ENCODE data around the gene C9orf40. TPM values are rescaled to one million over a fixed set of nuclear protein-coding genes. Genes with fewer than 3 reads are reported as not detected.

The C9orf40 gene, protein sequence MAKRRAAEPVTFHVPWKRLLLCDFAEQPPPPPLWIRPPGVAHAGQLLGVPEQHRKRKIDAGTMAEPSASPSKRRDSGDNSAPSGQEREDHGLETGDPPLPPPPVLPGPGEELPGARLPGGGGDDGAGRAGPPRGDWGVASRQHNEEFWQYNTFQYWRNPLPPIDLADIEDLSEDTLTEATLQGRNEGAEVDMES
- polyA plus RNA-seq = 23.2 TPM
- long read RNA-seq, donor 1, transcript C9orf40-201 (2 exons, 2,327 nt) = major isoform, 9 of 9 reads
- long read RNA-seq, donor 1, partial matches to known transcripts = 0 of 9 reads
- long read RNA-seq, donor 1, other reads (novel, unspliced or antisense) = 0 of 9 reads
- long read RNA-seq, donor 2, transcript C9orf40-201 (2 exons, 2,327 nt) = major isoform, 23 of 23 reads
- long read RNA-seq, donor 2, partial matches to known transcripts = 0 of 23 reads
- long read RNA-seq, donor 2, other reads (novel, unspliced or antisense) = 0 of 23 reads
- long read RNA-seq, donor 3 = 0 reads
- long read RNA-seq, donor 4, partial matches to known transcripts = 0 of 1 reads
- long read RNA-seq, donor 4, other reads (novel, unspliced or antisense) = 0 of 1 reads
- long read RNA-seq, donor 5, partial matches to known transcripts = 0 of 2 reads
- long read RNA-seq, donor 5, other reads (novel, unspliced or antisense) = 0 of 2 reads
- long read RNA-seq, donor 6, transcript C9orf40-201 (2 exons, 2,327 nt) = major isoform, 16 of 16 reads
- long read RNA-seq, donor 6, partial matches to known transcripts = 0 of 16 reads
- long read RNA-seq, donor 6, other reads (novel, unspliced or antisense) = 0 of 16 reads
- long read RNA-seq, donor 7, transcript C9orf40-201 (2 exons, 2,327 nt) = major isoform, 7 of 14 reads
- long read RNA-seq, donor 7, partial matches to known transcripts = 7 of 14 reads
- long read RNA-seq, donor 7, other reads (novel, unspliced or antisense) = 0 of 14 reads
- long read RNA-seq, donor 8, transcript C9orf40-201 (2 exons, 2,327 nt) = major isoform, 21 of 21 reads
- long read RNA-seq, donor 8, partial matches to known transcripts = 0 of 21 reads
- long read RNA-seq, donor 8, other reads (novel, unspliced or antisense) = 0 of 21 reads
- long read RNA-seq, donor 9, transcript C9orf40-201 (2 exons, 2,327 nt) = major isoform, 16 of 21 reads
- long read RNA-seq, donor 9, partial matches to known transcripts = 5 of 21 reads
- long read RNA-seq, donor 9, other reads (novel, unspliced or antisense) = 0 of 21 reads
- long read RNA-seq, donor 10, transcript C9orf40-201 (2 exons, 2,327 nt) = major isoform, 29 of 29 reads
- long read RNA-seq, donor 10, partial matches to known transcripts = 0 of 29 reads
- long read RNA-seq, donor 10, other reads (novel, unspliced or antisense) = 0 of 29 reads
- long read RNA-seq, donor 11, transcript C9orf40-201 (2 exons, 2,327 nt) = major isoform, 14 of 14 reads
- long read RNA-seq, donor 11, partial matches to known transcripts = 0 of 14 reads
- long read RNA-seq, donor 11, other reads (novel, unspliced or antisense) = 0 of 14 reads

DNA sequence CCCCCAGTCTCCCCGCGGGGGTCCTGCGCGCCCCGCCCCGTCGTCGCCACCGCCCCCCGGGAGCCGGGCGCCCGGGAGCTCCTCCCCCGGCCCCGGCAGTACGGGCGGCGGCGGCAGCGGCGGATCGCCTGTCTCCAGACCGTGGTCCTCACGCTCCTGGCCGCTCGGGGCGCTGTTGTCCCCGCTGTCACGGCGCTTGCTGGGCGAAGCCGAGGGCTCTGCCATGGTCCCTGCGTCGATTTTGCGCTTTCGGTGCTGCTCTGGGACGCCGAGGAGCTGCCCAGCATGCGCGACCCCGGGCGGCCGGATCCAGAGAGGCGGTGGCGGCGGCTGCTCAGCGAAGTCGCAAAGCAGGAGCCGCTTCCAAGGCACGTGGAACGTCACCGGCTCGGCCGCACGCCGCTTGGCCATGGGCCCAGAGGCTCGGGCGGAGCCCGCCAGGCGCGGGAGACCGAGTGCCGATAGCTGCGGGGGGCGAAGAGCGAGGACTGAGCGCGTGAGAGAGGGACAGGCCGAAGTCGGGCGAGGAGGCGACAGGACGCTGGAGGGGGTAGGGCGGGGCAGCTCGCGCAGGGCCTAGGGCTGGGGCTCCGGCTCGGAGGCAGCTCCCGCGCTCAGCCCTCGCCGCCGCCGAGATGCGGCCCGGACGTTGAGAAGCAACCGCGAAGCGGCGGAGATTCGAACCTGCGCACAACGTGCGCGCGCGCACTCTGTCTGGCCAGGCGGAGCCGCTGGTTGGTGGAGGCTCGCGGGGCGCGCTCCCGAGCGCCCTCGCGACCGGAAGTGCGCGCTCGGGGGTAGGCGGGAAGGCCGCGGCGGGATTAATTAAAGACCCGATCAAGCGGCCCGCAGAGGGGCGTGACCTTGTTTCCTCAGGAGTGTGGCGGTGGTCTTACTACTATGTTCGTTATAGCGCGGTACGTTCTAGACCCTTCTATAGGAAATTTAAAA, at the start of gene C9orf40:
TSS of gene C9orf40 (minus strand) at position 712 of the 951 bp plus-strand sequence. CDS start at position 411, 301 bp downstream.
- Histone ChIP-seq H3K36me3 (ENCODE audit: control insufficient read depth, insufficient read depth, low read length) (no peaks in the 10 kb centered on the region), H3K27ac (ENCODE audit: low read length) (peak within 1 kb of the TSS; percentile 98), H3K4me3 (ENCODE audit: low read length) (peak within 1 kb of the TSS; percentile 95), H3K4me1 (ENCODE audit: control insufficient read depth, insufficient read depth, low read length) (peaks cover 7% of the 10 kb centered on the region), H3K27me3 (ENCODE audit: control insufficient read depth, insufficient read depth, low read length) (no peaks in the 10 kb centered on the region), H3K9me3 (ENCODE audit: control insufficient read depth, low read depth, low read length) (no peaks in the 10 kb centered on the region)
- WGBS (ENCODE audit: insufficient coverage, low lambda C conversion rate) = no CpG with 5 or more reads among the region's 125 CpGs
- peak; percentile 89 to 90 for DNase-seq

DNA sequence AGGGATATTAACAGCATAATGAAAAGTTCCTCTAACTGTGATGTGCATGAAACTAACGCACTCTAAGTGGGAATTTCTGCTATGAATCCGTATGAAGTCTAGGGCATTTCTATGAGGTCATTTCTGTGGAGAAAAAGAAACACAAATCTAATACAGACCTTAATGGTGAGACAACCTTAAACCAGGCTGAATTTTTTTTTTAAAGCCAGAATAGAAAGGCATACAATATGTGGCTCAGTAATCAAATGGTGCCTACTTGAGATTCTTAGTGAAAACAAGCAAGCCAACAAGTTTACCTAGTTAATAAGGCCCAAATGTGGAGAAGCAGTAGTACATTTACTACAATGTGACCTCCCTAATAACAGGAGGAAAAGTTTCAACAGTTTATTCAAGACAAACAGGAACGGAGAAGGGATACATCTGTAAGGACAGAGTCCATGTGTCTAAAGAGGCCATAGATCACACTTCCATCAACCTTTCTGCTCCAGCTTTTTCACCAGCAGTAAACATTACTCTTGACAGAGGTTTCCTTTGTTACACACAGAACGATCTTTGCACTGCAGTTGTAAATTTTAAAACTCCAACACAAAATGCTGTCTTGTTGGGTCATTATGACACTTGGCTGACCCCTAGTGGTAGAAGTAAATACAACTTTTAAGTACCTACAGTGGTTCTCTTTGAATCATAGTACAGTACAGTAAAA, 49.2 kb upstream of the C9orf40 start:
- H3K4me3 ChIP-seq (ENCODE audit: low read length) = no peak overlapping the region
- no peaks in the 10 kb centered on the region for H3K9me3 ChIP-seq (ENCODE audit: control insufficient read depth, low read depth, low read length)
- H3K27me3 ChIP-seq (ENCODE audit: control insufficient read depth, insufficient read depth, low read length) = no peaks in the 10 kb centered on the region
- peak overlapping the region; percentile 87 for H3K27ac ChIP-seq (ENCODE audit: low read length)
- DNase-seq = peak; percentile 93 to 96
- peaks cover 14% of the 10 kb centered on the region for H3K4me1 ChIP-seq (ENCODE audit: control insufficient read depth, insufficient read depth, low read length)
- 46% methylated on average over 3 of the region's 4 CpGs for WGBS (ENCODE audit: insufficient coverage, low lambda C conversion rate)
- H3K36me3 ChIP-seq (ENCODE audit: control insufficient read depth, insufficient read depth, low read length) = peaks cover 4% of the 10 kb centered on the region

DNA sequence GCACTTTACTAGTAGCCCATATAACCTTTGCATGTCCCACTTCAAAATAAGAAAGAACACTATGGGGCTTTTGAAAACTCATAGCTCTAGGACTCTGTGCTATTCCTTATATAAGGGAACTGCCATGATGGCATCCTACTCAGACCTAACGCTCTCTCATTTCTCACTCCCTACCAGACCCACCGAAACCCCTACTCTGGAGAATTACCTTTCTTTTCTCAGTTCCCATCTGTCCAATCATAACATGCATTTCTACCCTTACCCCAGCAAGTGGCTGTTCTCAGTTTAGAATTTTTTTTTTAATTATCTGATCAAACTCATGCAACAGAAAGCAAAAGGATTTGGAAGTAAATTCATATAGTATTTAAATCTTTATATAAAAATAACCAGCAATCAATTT, 48.1 kb upstream of the C9orf40 start:
- no CpG with 5 or more reads among the region's 2 CpGs for WGBS (ENCODE audit: insufficient coverage, low lambda C conversion rate)
- H3K27me3 ChIP-seq (ENCODE audit: control insufficient read depth, insufficient read depth, low read length) = no peaks in the 10 kb centered on the region
- H3K9me3 ChIP-seq (ENCODE audit: control insufficient read depth, low read depth, low read length) = no peaks in the 10 kb centered on the region
- H3K4me1 ChIP-seq (ENCODE audit: control insufficient read depth, insufficient read depth, low read length) = peaks cover 14% of the 10 kb centered on the region
- H3K36me3 ChIP-seq (ENCODE audit: control insufficient read depth, insufficient read depth, low read length) = peaks cover 7% of the 10 kb centered on the region
- H3K4me3 ChIP-seq (ENCODE audit: low read length) = no peak overlapping the region
- peak overlapping the region; percentile 87 for H3K27ac ChIP-seq (ENCODE audit: low read length)
- DNase-seq = no peak

DNA sequence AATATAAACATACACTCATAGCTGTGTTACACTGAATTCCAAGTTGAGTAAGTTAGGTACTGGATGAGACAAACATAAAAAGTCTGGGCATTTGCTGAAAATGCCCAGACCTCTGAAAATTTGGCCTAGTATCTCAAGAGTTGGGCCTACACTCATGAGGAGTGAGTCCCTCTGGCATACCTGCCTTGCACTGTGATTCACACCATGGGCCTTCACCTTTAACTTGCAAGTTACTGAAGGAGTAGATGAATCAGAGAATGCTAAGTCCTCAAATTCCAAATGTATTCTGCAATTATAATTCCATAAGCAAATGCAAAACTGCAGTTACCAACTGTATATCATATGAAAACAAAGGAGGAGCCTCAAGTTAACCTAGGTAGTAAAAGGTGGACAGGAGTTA, 32.3 kb upstream of the C9orf40 start:
- H3K4me3 ChIP-seq (ENCODE audit: low read length) = no peak overlapping the region
- H3K9me3 ChIP-seq (ENCODE audit: control insufficient read depth, low read depth, low read length) = no peaks in the 10 kb centered on the region
- H3K27me3 ChIP-seq (ENCODE audit: control insufficient read depth, insufficient read depth, low read length) = no peaks in the 10 kb centered on the region
- H3K27ac ChIP-seq (ENCODE audit: low read length) = no peak overlapping the region
- peaks cover 6% of the 10 kb centered on the region for H3K4me1 ChIP-seq (ENCODE audit: control insufficient read depth, insufficient read depth, low read length)
- peaks cover 2% of the 10 kb centered on the region for H3K36me3 ChIP-seq (ENCODE audit: control insufficient read depth, insufficient read depth, low read length)
- DNase-seq = no peak

DNA sequence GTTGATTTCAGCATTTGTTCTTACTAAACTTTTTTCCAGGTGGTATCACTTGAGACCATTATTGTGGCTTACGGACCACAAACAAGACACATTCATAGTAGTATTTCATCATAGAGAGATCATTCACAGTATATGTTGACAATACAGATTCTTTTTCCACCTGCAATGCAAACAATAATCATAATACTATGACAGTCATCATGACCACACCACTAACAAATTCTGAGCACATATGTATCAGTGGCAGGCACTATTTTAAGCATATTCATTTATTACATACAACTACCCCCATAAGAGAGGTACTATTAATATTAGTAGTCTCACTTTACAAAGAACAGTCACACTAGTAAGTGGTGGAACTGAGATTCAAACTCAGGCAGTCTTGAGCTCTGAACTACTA, 31.0 kb upstream of the C9orf40 start:
- no peak overlapping the region for H3K27ac ChIP-seq (ENCODE audit: low read length)
- peaks cover 6% of the 10 kb centered on the region for H3K4me1 ChIP-seq (ENCODE audit: control insufficient read depth, insufficient read depth, low read length)
- no CpG with 5 or more reads among the region's 1 CpG for WGBS (ENCODE audit: insufficient coverage, low lambda C conversion rate)
- H3K4me3 ChIP-seq (ENCODE audit: low read length) = no peak overlapping the region
- peaks cover 6% of the 10 kb centered on the region for H3K36me3 ChIP-seq (ENCODE audit: control insufficient read depth, insufficient read depth, low read length)
- H3K9me3 ChIP-seq (ENCODE audit: control insufficient read depth, low read depth, low read length) = no peaks in the 10 kb centered on the region
- DNase-seq = no peak
- no peaks in the 10 kb centered on the region for H3K27me3 ChIP-seq (ENCODE audit: control insufficient read depth, insufficient read depth, low read length)

DNA sequence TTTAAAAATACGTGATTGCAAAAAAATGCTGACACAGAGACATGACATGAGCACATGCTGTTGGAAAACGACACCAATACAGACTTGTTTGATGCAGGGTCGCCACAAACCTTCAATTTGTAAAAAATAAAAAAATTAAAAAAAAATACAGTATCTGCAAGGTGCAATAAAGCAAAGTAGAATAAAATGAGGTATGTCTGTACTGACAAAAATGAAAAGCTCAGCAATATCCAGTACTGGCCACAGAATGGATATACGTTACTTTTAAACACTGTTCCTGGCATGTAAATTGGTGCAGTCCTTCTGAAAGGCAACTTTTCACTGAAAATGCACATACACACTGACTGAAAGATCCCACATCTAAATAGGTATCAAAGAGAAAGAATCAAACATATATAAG, 27.1 kb upstream of the C9orf40 start:
- Histone ChIP-seq H3K36me3 (ENCODE audit: control insufficient read depth, insufficient read depth, low read length) (peaks cover 4% of the 10 kb centered on the region), H3K4me3 (ENCODE audit: low read length) (no peak overlapping the region), H3K27ac (ENCODE audit: low read length) (no peak overlapping the region), H3K27me3 (ENCODE audit: control insufficient read depth, insufficient read depth, low read length) (no peaks in the 10 kb centered on the region), H3K4me1 (ENCODE audit: control insufficient read depth, insufficient read depth, low read length) (no peaks in the 10 kb centered on the region), H3K9me3 (ENCODE audit: control insufficient read depth, low read depth, low read length) (peaks cover 6% of the 10 kb centered on the region)
- DNase-seq = no peak
- 100% methylated on average over 3 of the region's 4 CpGs for WGBS (ENCODE audit: insufficient coverage, low lambda C conversion rate)

DNA sequence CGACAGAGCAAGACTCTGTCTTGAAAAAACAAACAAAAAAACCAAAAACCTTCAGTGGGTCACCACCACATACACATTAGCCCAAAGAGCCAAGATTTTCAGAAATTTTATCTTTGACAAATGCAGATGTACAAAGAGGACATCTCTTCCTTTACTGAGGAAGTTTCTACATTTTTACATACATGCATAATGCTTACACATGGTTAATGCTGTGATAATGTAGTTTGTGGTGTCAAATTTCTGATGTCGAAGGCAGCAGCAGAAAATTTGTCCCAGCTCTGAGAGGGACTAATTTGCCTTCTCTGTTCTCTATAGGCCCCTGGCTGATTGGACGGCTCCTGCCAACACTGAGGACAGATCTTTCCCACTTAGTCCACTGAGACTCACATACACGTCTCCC, 24.6 kb upstream of the C9orf40 start:
- Histone ChIP-seq H3K27me3 (ENCODE audit: control insufficient read depth, insufficient read depth, low read length) (no peaks in the 10 kb centered on the region), H3K4me3 (ENCODE audit: low read length) (no peak overlapping the region), H3K36me3 (ENCODE audit: control insufficient read depth, insufficient read depth, low read length) (peaks cover 4% of the 10 kb centered on the region), H3K27ac (ENCODE audit: low read length) (no peak overlapping the region), H3K4me1 (ENCODE audit: control insufficient read depth, insufficient read depth, low read length) (no peaks in the 10 kb centered on the region), H3K9me3 (ENCODE audit: control insufficient read depth, low read depth, low read length) (peaks cover 8% of the 10 kb centered on the region)
- WGBS (ENCODE audit: insufficient coverage, low lambda C conversion rate) = 92% methylated on average over 2 of the region's 4 CpGs
- DNase-seq = no peak

DNA sequence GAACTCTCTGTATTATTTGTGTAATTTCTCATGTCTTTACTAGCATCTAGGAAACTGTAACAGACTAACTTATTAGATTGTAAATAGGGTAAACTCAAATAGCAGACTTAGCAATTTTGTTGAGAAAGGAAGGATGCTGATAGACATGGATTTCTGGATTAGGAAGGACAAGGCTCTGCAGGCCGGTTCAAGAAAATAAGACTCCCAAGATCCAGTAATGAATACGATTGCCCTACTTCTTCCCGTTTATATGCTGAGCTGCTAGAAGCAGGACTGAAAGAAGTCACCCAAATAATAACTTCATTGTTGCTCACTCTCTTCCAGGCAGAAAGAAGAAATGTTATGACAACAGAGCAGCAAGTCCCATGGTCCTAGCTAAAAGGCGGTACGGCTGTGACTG, 22.8 kb upstream of the C9orf40 start:
- Histone ChIP-seq H3K9me3 (ENCODE audit: control insufficient read depth, low read depth, low read length) (peaks cover 8% of the 10 kb centered on the region), H3K36me3 (ENCODE audit: control insufficient read depth, insufficient read depth, low read length) (peaks cover 4% of the 10 kb centered on the region), H3K4me1 (ENCODE audit: control insufficient read depth, insufficient read depth, low read length) (no peaks in the 10 kb centered on the region), H3K27me3 (ENCODE audit: control insufficient read depth, insufficient read depth, low read length) (no peaks in the 10 kb centered on the region), H3K27ac (ENCODE audit: low read length) (no peak overlapping the region), H3K4me3 (ENCODE audit: low read length) (no peak overlapping the region)
- WGBS (ENCODE audit: insufficient coverage, low lambda C conversion rate) = 100% methylated on average over 1 of the region's 5 CpGs
- DNase-seq = no peak

DNA sequence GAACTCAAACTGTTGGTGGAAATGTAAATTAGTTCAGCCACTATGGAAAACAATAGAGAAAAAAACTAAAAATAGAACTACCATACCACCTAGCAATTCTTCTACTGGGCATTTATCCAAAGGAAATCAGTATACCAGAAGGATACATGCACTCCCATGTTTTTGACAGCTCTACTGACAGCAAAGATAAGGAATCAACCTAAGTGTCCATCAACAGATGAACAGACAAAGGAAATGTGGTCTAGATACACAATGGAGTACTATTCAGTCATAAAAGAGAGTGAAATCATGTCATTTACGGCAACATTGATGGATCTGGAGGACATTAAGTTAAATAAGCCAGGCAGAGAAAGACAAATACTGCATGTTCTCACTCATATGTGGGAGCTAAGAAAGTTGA, 21.8 kb upstream of the C9orf40 start:
- Histone ChIP-seq H3K4me3 (ENCODE audit: low read length) (no peak overlapping the region), H3K36me3 (ENCODE audit: control insufficient read depth, insufficient read depth, low read length) (peaks cover 2% of the 10 kb centered on the region), H3K9me3 (ENCODE audit: control insufficient read depth, low read depth, low read length) (peaks cover 8% of the 10 kb centered on the region), H3K27me3 (ENCODE audit: control insufficient read depth, insufficient read depth, low read length) (no peaks in the 10 kb centered on the region), H3K4me1 (ENCODE audit: control insufficient read depth, insufficient read depth, low read length) (no peaks in the 10 kb centered on the region), H3K27ac (ENCODE audit: low read length) (no peak overlapping the region)
- DNase-seq = no peak
- 100% methylated on average over 1 of the region's 1 CpG for WGBS (ENCODE audit: insufficient coverage, low lambda C conversion rate)

All from large intestine (tissue), 12 donors.